ENCODE data around the gene FAHD2A. TPM values are rescaled to one million over a fixed set of nuclear protein-coding genes. Genes with fewer than 3 reads are reported as not detected.
"Not testable (repeated sequence)": the region's sequence is repeated elsewhere in the genome, so short reads cannot be mapped to it uniquely, and the experiment has no call there.

Gene FAHD2A
- total and polyA plus RNA-seq, 2 experiments from 2014 or later: 30.1 to 36.9 TPM

- peaks cover 11% of the 10 kb centered on the region for H3K79me2 ChIP-seq
- no peak overlapping the region for H2AFZ ChIP-seq
- no peak overlapping the region for H3K27ac ChIP-seq
- no peaks in the 10 kb centered on the region for H3K9me2 ChIP-seq (replicated peaks; ENCODE audit: insufficient read depth)
- H3K9me3 ChIP-seq (ENCODE audit: low read depth): no peaks in the 10 kb centered on the region
- H3K36me3 ChIP-seq (replicated peaks; ENCODE audit: insufficient read depth, low read depth): no peaks in the 10 kb centered on the region
- H3K4me1 ChIP-seq (ENCODE audit: insufficient read depth): peaks cover 9% of the 10 kb centered on the region
- H3K4me3 ChIP-seq: no peak overlapping the region
- H3K27me3 ChIP-seq: no peaks in the 10 kb centered on the region
- TF ChIP-seq, protein P1, sequence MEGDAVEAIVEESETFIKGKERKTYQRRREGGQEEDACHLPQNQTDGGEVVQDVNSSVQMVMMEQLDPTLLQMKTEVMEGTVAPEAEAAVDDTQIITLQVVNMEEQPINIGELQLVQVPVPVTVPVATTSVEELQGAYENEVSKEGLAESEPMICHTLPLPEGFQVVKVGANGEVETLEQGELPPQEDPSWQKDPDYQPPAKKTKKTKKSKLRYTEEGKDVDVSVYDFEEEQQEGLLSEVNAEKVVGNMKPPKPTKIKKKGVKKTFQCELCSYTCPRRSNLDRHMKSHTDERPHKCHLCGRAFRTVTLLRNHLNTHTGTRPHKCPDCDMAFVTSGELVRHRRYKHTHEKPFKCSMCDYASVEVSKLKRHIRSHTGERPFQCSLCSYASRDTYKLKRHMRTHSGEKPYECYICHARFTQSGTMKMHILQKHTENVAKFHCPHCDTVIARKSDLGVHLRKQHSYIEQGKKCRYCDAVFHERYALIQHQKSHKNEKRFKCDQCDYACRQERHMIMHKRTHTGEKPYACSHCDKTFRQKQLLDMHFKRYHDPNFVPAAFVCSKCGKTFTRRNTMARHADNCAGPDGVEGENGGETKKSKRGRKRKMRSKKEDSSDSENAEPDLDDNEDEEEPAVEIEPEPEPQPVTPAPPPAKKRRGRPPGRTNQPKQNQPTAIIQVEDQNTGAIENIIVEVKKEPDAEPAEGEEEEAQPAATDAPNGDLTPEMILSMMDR (IDR thresholded peaks at IDR 0.05; ENCODE audit: poor library complexity): no peak
- no peak for TF ChIP-seq EZH2 (IDR thresholded peaks at IDR 0.05; ENCODE audit: borderline replicate concordance)
- TF ChIP-seq EZH2phosphoT487 (IDR thresholded peaks at IDR 0.05; ENCODE audit: low read depth, severe bottlenecking, unreplicated experiment): no peak
- 93% methylated on average over 7 of the region's 7 CpGs for WGBS (ENCODE audit: low lambda C conversion rate, missing lambda C conversion rate)
- DNase-seq (ENCODE audit: low spot score): no peak
- no peaks in the 10 kb centered on the region for H4K20me1 ChIP-seq (ENCODE audit: insufficient read depth, poor library complexity, severe bottlenecking)
- no peak overlapping the region for H3K4me2 ChIP-seq
Measured at GRCh38 chr2:95399061-95399460, 3.4 kb upstream of the FAHD2A start.

DNA sequence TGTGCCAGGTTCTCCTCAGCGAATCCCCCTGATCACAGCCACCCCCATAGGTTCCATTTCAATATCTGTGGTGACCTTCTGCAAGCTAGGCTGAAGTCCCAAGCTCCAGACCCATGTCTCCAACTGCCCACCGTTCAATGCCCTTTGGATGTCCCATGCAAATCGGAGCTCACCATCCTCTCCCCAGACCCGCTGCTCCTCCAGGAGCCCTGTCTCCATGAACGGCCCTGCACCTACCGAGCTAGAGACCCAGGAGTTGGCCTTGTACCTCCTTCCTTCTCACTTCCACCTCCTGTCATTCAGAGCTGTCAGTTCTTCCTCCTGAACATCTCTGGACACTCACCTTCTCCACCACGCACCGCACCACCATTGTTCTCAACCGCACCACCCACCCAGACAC, 1.0 kb upstream of the FAHD2A start:
- no peak for DNase-seq (ENCODE audit: low spot score)
- no peak for TF ChIP-seq EZH2 (IDR thresholded peaks at IDR 0.05; ENCODE audit: borderline replicate concordance)
- TF ChIP-seq, protein P1 (IDR thresholded peaks at IDR 0.05; ENCODE audit: poor library complexity): no peak
- no peak for TF ChIP-seq EZH2phosphoT487 (IDR thresholded peaks at IDR 0.05; ENCODE audit: low read depth, severe bottlenecking, unreplicated experiment)
- peaks cover 17% of the 10 kb centered on the region for H3K79me2 ChIP-seq
- H3K4me2 ChIP-seq: peak overlapping the region; percentile 93
- WGBS (ENCODE audit: low lambda C conversion rate, missing lambda C conversion rate): 70% methylated on average over 9 of the region's 9 CpGs
- no peaks in the 10 kb centered on the region for H3K9me2 ChIP-seq (replicated peaks; ENCODE audit: insufficient read depth)
- H2AFZ ChIP-seq: peak overlapping the region; percentile 92
- no peaks in the 10 kb centered on the region for H3K27me3 ChIP-seq
- H3K36me3 ChIP-seq (replicated peaks; ENCODE audit: insufficient read depth, low read depth): no peaks in the 10 kb centered on the region
- H4K20me1 ChIP-seq (ENCODE audit: insufficient read depth, poor library complexity, severe bottlenecking): no peaks in the 10 kb centered on the region
- no peak overlapping the region for H3K4me3 ChIP-seq
- H3K27ac ChIP-seq: peak overlapping the region; percentile 96
- peaks cover 9% of the 10 kb centered on the region for H3K4me1 ChIP-seq (ENCODE audit: insufficient read depth)
- no peaks in the 10 kb centered on the region for H3K9me3 ChIP-seq (ENCODE audit: low read depth)

GRCh38 chr2:95402004-95402369, 521 bp upstream of the FAHD2A start:
- peak overlapping the region; percentile 92 for H2AFZ ChIP-seq
- H3K4me3 ChIP-seq: peak overlapping the region; percentile 88
- not testable (repeated sequence) for H3K4me1 ChIP-seq (ENCODE audit: insufficient read depth); H3K27me3 ChIP-seq; H3K9me3 ChIP-seq (ENCODE audit: low read depth); H3K9me2 ChIP-seq (replicated peaks; ENCODE audit: insufficient read depth); H4K20me1 ChIP-seq (ENCODE audit: insufficient read depth, poor library complexity, severe bottlenecking); H3K36me3 ChIP-seq (replicated peaks; ENCODE audit: insufficient read depth, low read depth)
- DNase-seq (ENCODE audit: low spot score): peak; percentile 36
- WGBS (ENCODE audit: low lambda C conversion rate, missing lambda C conversion rate): under 1% methylated on average over 10 of the region's 10 CpGs
- peak overlapping the region; percentile 93 for H3K4me2 ChIP-seq
- H3K27ac ChIP-seq: peak overlapping the region; percentile 96
- peaks cover 17% of the 10 kb centered on the region for H3K79me2 ChIP-seq

DNA sequence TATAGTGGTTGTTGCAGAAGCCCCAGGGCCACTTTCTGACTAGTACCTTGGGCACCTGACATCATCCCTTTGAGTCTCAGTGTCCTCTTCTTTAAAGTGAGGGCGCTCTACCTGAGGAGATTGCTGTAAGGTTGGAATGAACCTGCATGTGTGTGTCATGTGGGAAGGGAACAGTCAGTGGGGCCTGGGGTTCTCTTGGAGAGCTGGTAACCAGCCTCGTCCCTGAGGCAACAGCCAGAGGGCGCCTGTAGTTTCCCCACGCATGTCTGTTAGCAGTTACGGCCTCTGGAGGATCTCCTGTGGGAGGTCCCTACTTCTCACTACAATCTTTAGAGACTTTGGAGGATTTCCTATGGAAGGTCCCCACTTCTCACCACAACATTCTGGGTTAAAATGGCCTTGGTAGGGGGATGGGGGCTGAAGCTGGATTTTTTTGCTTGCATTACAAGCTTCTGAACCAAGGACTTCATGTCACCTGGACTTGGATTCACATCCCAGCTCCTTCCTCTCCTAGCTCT, 755 bp downstream of the FAHD2A start:
- Histone ChIP-seq H3K27ac (peak overlapping the region; percentile 96), H2AFZ (peak overlapping the region; percentile 97), H3K79me2 (peaks cover 17% of the 10 kb centered on the region), H3K4me3 (peak overlapping the region; percentile 88), H3K4me2 (peak overlapping the region; percentile 93)
- not testable (repeated sequence) for H3K27me3 ChIP-seq; H4K20me1 ChIP-seq (ENCODE audit: insufficient read depth, poor library complexity, severe bottlenecking); H3K9me3 ChIP-seq (ENCODE audit: low read depth); H3K36me3 ChIP-seq (replicated peaks; ENCODE audit: insufficient read depth, low read depth); H3K4me1 ChIP-seq (ENCODE audit: insufficient read depth); H3K9me2 ChIP-seq (replicated peaks; ENCODE audit: insufficient read depth)
- TF ChIP-seq, protein P1 (IDR thresholded peaks at IDR 0.05; ENCODE audit: poor library complexity): peak; percentile 45
- 6% methylated on average over 5 of the region's 5 CpGs for WGBS (ENCODE audit: low lambda C conversion rate, missing lambda C conversion rate)
- DNase-seq (ENCODE audit: low spot score): peak; percentile 57

DNA sequence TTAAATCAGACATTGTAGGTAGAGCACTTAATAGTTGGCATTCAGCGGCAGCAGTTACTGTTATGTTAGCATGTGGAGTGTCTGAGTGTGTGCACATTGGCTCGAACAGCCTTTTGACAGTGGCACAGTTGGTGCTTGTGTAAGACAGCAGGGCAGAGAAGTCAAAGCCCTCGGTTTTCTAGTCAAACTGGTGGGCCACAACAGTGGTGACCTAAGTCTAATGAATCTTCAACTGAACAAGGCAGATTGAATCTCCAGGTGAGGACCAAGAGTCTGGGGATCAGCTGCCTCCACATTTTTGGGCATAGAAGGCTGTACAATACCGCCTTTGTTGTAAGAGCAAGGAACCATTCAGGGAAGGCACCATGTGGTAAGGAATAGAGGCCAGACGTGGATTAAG, 1.3 kb downstream of the FAHD2A start:
- DNase-seq (ENCODE audit: low spot score); H3K4me3 ChIP-seq: not testable (repeated sequence)

GRCh38 chr2:95404676-95405075, 2.2 kb downstream of the FAHD2A start:
- H3K4me1 ChIP-seq (ENCODE audit: insufficient read depth); H3K4me2 ChIP-seq; H2AFZ ChIP-seq; H3K9me2 ChIP-seq (replicated peaks; ENCODE audit: insufficient read depth); H3K36me3 ChIP-seq (replicated peaks; ENCODE audit: insufficient read depth, low read depth); H4K20me1 ChIP-seq (ENCODE audit: insufficient read depth, poor library complexity, severe bottlenecking); H3K4me3 ChIP-seq; DNase-seq (ENCODE audit: low spot score); H3K27me3 ChIP-seq; H3K27ac ChIP-seq; H3K9me3 ChIP-seq (ENCODE audit: low read depth): not testable (repeated sequence)
- H3K79me2 ChIP-seq: peaks cover 17% of the 10 kb centered on the region
- 75% methylated on average over 3 of the region's 3 CpGs for WGBS (ENCODE audit: low lambda C conversion rate, missing lambda C conversion rate)

More for the DNA sequence above, 1.3 kb downstream of the FAHD2A start:
- not testable (repeated sequence) for H3K27ac ChIP-seq; H3K4me1 ChIP-seq (ENCODE audit: insufficient read depth); H3K9me3 ChIP-seq (ENCODE audit: low read depth); H3K9me2 ChIP-seq (replicated peaks; ENCODE audit: insufficient read depth); H3K36me3 ChIP-seq (replicated peaks; ENCODE audit: insufficient read depth, low read depth); H2AFZ ChIP-seq; H3K27me3 ChIP-seq; H4K20me1 ChIP-seq (ENCODE audit: insufficient read depth, poor library complexity, severe bottlenecking)
- WGBS (ENCODE audit: low lambda C conversion rate, missing lambda C conversion rate): 96% methylated on average over 5 of the region's 5 CpGs
- H3K4me2 ChIP-seq: peak overlapping the region; percentile 93
- peaks cover 17% of the 10 kb centered on the region for H3K79me2 ChIP-seq

Measured in hepatocyte (in vitro differentiated cells).